OCI-LY7 (cell line): ENCODE results near the gene FAM110C.

Experiments
- CTCF ChIP-seq: fragments of 200-600 bp; sonication (generic); conservative IDR thresholded peaks from 2 replicates; pipeline ENCODE4 v1.5.1; 2014; ENCODE audit warnings: mild to moderate bottlenecking, antibody characterized with exemption, low read length, moderate library complexity, mixed read lengths
- EZH2phosphoT487 ChIP-seq: fragments of 200-600 bp; sonication (generic); IDR thresholded peaks from 2 replicates; pipeline ENCODE4 v1.6.1; 2018; ENCODE audit warnings: low read depth, borderline replicate concordance, mild to moderate bottlenecking, mixed run types, antibody characterized with exemption, low read length, moderate library complexity, mixed read lengths

GRCh38 chr2:69366-70344 lies 23.4 kb upstream of the FAM110C start:
- no peak for TF ChIP-seq CTCF
- TF ChIP-seq EZH2phosphoT487 = no peak
